ENCODE measurements around the gene OAF.

OAF gene

GRCh38 chr11:120256178-120256577 is 45.3 kb downstream of the OAF start:
- H3K79me1 ChIP-seq (ENCODE audit: low read depth, low read length), result no peaks in the 10 kb centered on the region
- H4K91ac ChIP-seq (ENCODE audit: low read depth, low read length, poor library complexity), result no peak overlapping the region
- H3K18ac ChIP-seq (ENCODE audit: low read length), result no peak overlapping the region
- no peak overlapping the region for H2BK5ac ChIP-seq (ENCODE audit: low read length)
- no peak overlapping the region for H4K8ac ChIP-seq (ENCODE audit: low read depth, low read length)
- peaks cover 8 to 11% of the 10 kb centered on the region in 2 donors for H3K4me1 ChIP-seq (ENCODE audit: control insufficient read depth in 2 of 2, insufficient read depth in 1 of 2, low read depth in 1 of 2, low read length in 2 of 2)
- peaks cover 0 to 32% (median 12%) of the 10 kb centered on the region in 3 experiments for H3K27me3 ChIP-seq (ENCODE audit: control insufficient read depth in 3 of 3, insufficient read depth in 3 of 3, low read depth in 1 of 3, low read length in 3 of 3)
- H2AFZ ChIP-seq (ENCODE audit: low read length), result no peak overlapping the region
- H3K27ac ChIP-seq (replicated peaks; ENCODE audit: low read length), result no peak overlapping the region
- H2AK5ac ChIP-seq (ENCODE audit: low read depth, low read length), result no peak overlapping the region
- DNase-seq (ENCODE audit: low spot score), result no peak
- H2BK120ac ChIP-seq (ENCODE audit: low read depth, low read length), result no peak overlapping the region
- no peak overlapping the region for H3K4me2 ChIP-seq (ENCODE audit: insufficient read depth, low read length, poor library complexity, severe bottlenecking)
- no CpG with 5 or more reads among the region's 4 CpGs for WGBS, 2 donors (ENCODE audit: extremely low coverage in 2 of 2, insufficient read length in 2 of 2, insufficient replicate concordance in 1 of 2)
- no peak overlapping the region for H3K4me3 ChIP-seq (ENCODE audit: low read length in 2 of 2)
- no peak overlapping the region for H3K23ac ChIP-seq (ENCODE audit: low read depth, low read length, poor library complexity)
- H3K9ac ChIP-seq (ENCODE audit: low read depth, low read length, poor library complexity), result no peak overlapping the region
- no peaks in the 10 kb centered on the region for H3K36me3 ChIP-seq (replicated peaks in 1 of 2; ENCODE audit: control insufficient read depth in 2 of 2, insufficient read depth in 2 of 2, low read length in 2 of 2)
- H3K9me3 ChIP-seq (replicated peaks in 1 of 2; ENCODE audit: control insufficient read depth in 2 of 2, insufficient read depth in 1 of 2, low read depth in 1 of 2, low read length in 2 of 2), result no peaks in the 10 kb centered on the region
- no peak overlapping the region for H2BK15ac ChIP-seq (ENCODE audit: low read length)
- no peak overlapping the region for H2BK12ac ChIP-seq (ENCODE audit: low read length)
- no peak overlapping the region for H3K4ac ChIP-seq (ENCODE audit: low read length)
- no peak overlapping the region for H3K14ac ChIP-seq (ENCODE audit: low read length)

GRCh38 chr11:120256779-120257178 is 45.9 kb downstream of the OAF start:
- Histone ChIP-seq H2AFZ (ENCODE audit: low read length) (no peak overlapping the region), H3K4me3 (ENCODE audit: low read length in 2 of 2) (no peak overlapping the region), H3K18ac (ENCODE audit: low read length) (no peak overlapping the region), H2BK15ac (ENCODE audit: low read length) (no peak overlapping the region), H4K8ac (ENCODE audit: low read depth, low read length) (no peak overlapping the region), H2BK120ac (ENCODE audit: low read depth, low read length) (no peak overlapping the region), H3K79me1 (ENCODE audit: low read depth, low read length) (no peaks in the 10 kb centered on the region), H3K23ac (ENCODE audit: low read depth, low read length, poor library complexity) (no peak overlapping the region), H3K9ac (ENCODE audit: low read depth, low read length, poor library complexity) (no peak overlapping the region), H2AK5ac (ENCODE audit: low read depth, low read length) (no peak overlapping the region), H3K9me3 (replicated peaks in 1 of 2; ENCODE audit: control insufficient read depth in 2 of 2, insufficient read depth in 1 of 2, low read depth in 1 of 2, low read length in 2 of 2) (no peaks in the 10 kb centered on the region), H3K4me2 (ENCODE audit: insufficient read depth, low read length, poor library complexity, severe bottlenecking) (no peak overlapping the region), H2BK5ac (ENCODE audit: low read length) (no peak overlapping the region), H4K91ac (ENCODE audit: low read depth, low read length, poor library complexity) (no peak overlapping the region), H2BK12ac (ENCODE audit: low read length) (no peak overlapping the region), H3K36me3 (replicated peaks in 1 of 2; ENCODE audit: control insufficient read depth in 2 of 2, insufficient read depth in 2 of 2, low read length in 2 of 2) (no peaks in the 10 kb centered on the region), H3K14ac (ENCODE audit: low read length) (no peak overlapping the region), H3K4ac (ENCODE audit: low read length) (no peak overlapping the region), H3K4me1 (ENCODE audit: control insufficient read depth in 2 of 2, insufficient read depth in 1 of 2, low read depth in 1 of 2, low read length in 2 of 2) (peaks cover 8 to 11% of the 10 kb centered on the region in 2 donors), H3K27me3 (ENCODE audit: control insufficient read depth in 3 of 3, insufficient read depth in 3 of 3, low read depth in 1 of 3, low read length in 3 of 3) (peaks cover 0 to 32% (median 12%) of the 10 kb centered on the region in 3 experiments), H3K27ac (replicated peaks; ENCODE audit: low read length) (no peak overlapping the region)
- no CpG with 5 or more reads among the region's 2 CpGs for WGBS, 2 donors (ENCODE audit: extremely low coverage in 2 of 2, insufficient read length in 2 of 2, insufficient replicate concordance in 1 of 2)
- no peak for DNase-seq (ENCODE audit: low spot score)

GRCh38 chr11:120257346-120257745 is 46.5 kb downstream of the OAF start:
- H3K4me3 ChIP-seq (ENCODE audit: low read length in 2 of 2), result no peak overlapping the region
- H4K8ac ChIP-seq (ENCODE audit: low read depth, low read length), result no peak overlapping the region
- no peak for DNase-seq (ENCODE audit: low spot score)
- no peak overlapping the region for H3K14ac ChIP-seq (ENCODE audit: low read length)
- no peak overlapping the region for H2BK12ac ChIP-seq (ENCODE audit: low read length)
- H3K4me1 ChIP-seq (ENCODE audit: control insufficient read depth in 2 of 2, insufficient read depth in 1 of 2, low read depth in 1 of 2, low read length in 2 of 2), result peaks cover 8 to 11% of the 10 kb centered on the region in 2 donors
- no peaks in the 10 kb centered on the region for H3K9me3 ChIP-seq (replicated peaks in 1 of 2; ENCODE audit: control insufficient read depth in 2 of 2, insufficient read depth in 1 of 2, low read depth in 1 of 2, low read length in 2 of 2)
- no peak overlapping the region for H2BK120ac ChIP-seq (ENCODE audit: low read depth, low read length)
- peaks cover 0 to 32% (median 12%) of the 10 kb centered on the region in 3 experiments for H3K27me3 ChIP-seq (ENCODE audit: control insufficient read depth in 3 of 3, insufficient read depth in 3 of 3, low read depth in 1 of 3, low read length in 3 of 3)
- no peaks in the 10 kb centered on the region for H3K36me3 ChIP-seq (replicated peaks in 1 of 2; ENCODE audit: control insufficient read depth in 2 of 2, insufficient read depth in 2 of 2, low read length in 2 of 2)
- no peak overlapping the region for H2BK15ac ChIP-seq (ENCODE audit: low read length)
- no peak overlapping the region for H3K4ac ChIP-seq (ENCODE audit: low read length)
- no peaks in the 10 kb centered on the region for H3K79me1 ChIP-seq (ENCODE audit: low read depth, low read length)
- H4K91ac ChIP-seq (ENCODE audit: low read depth, low read length, poor library complexity), result no peak overlapping the region
- no peak overlapping the region for H3K27ac ChIP-seq (replicated peaks; ENCODE audit: low read length)
- H2BK5ac ChIP-seq (ENCODE audit: low read length), result no peak overlapping the region
- H3K23ac ChIP-seq (ENCODE audit: low read depth, low read length, poor library complexity), result no peak overlapping the region
- H2AFZ ChIP-seq (ENCODE audit: low read length), result no peak overlapping the region
- H3K18ac ChIP-seq (ENCODE audit: low read length), result peak overlapping the region; percentile 15
- WGBS, 2 donors (ENCODE audit: extremely low coverage in 2 of 2, insufficient read length in 2 of 2, insufficient replicate concordance in 1 of 2), result no CpG with 5 or more reads among the region's 9 CpGs
- no peak overlapping the region for H2AK5ac ChIP-seq (ENCODE audit: low read depth, low read length)
- no peak overlapping the region for H3K4me2 ChIP-seq (ENCODE audit: insufficient read depth, low read length, poor library complexity, severe bottlenecking)
- H3K9ac ChIP-seq (ENCODE audit: low read depth, low read length, poor library complexity), result no peak overlapping the region

GRCh38 chr11:120258661-120259060 is 47.8 kb downstream of the OAF start:
- Histone ChIP-seq H2BK15ac (ENCODE audit: low read length) (no peak overlapping the region), H3K4me2 (ENCODE audit: insufficient read depth, low read length, poor library complexity, severe bottlenecking) (no peak overlapping the region), H3K27ac (replicated peaks; ENCODE audit: low read length) (no peak overlapping the region), H3K4me3 (ENCODE audit: low read length in 2 of 2) (no peak overlapping the region), H3K79me1 (ENCODE audit: low read depth, low read length) (no peaks in the 10 kb centered on the region), H2AFZ (ENCODE audit: low read length) (no peak overlapping the region), H2BK5ac (ENCODE audit: low read length) (no peak overlapping the region), H3K27me3 (ENCODE audit: control insufficient read depth in 3 of 3, insufficient read depth in 3 of 3, low read depth in 1 of 3, low read length in 3 of 3) (peaks cover 0 to 33% (median 11%) of the 10 kb centered on the region in 3 experiments), H2AK5ac (ENCODE audit: low read depth, low read length) (no peak overlapping the region), H2BK12ac (ENCODE audit: low read length) (no peak overlapping the region), H3K4me1 (ENCODE audit: control insufficient read depth in 2 of 2, insufficient read depth in 1 of 2, low read depth in 1 of 2, low read length in 2 of 2) (peaks cover 8 to 11% of the 10 kb centered on the region in 2 donors), H3K23ac (ENCODE audit: low read depth, low read length, poor library complexity) (no peak overlapping the region), H4K91ac (ENCODE audit: low read depth, low read length, poor library complexity) (no peak overlapping the region), H3K4ac (ENCODE audit: low read length) (no peak overlapping the region), H3K14ac (ENCODE audit: low read length) (no peak overlapping the region), H3K9me3 (replicated peaks in 1 of 2; ENCODE audit: control insufficient read depth in 2 of 2, insufficient read depth in 1 of 2, low read depth in 1 of 2, low read length in 2 of 2) (no peaks in the 10 kb centered on the region), H4K8ac (ENCODE audit: low read depth, low read length) (no peak overlapping the region), H3K36me3 (replicated peaks in 1 of 2; ENCODE audit: control insufficient read depth in 2 of 2, insufficient read depth in 2 of 2, low read length in 2 of 2) (no peaks in the 10 kb centered on the region), H3K9ac (ENCODE audit: low read depth, low read length, poor library complexity) (no peak overlapping the region), H2BK120ac (ENCODE audit: low read depth, low read length) (no peak overlapping the region), H3K18ac (ENCODE audit: low read length) (no peak overlapping the region)
- WGBS, 2 donors (ENCODE audit: extremely low coverage in 2 of 2, insufficient read length in 2 of 2, insufficient replicate concordance in 1 of 2), result no CpG with 5 or more reads among the region's 3 CpGs
- DNase-seq (ENCODE audit: low spot score), result no peak
